Nephron progenitor cell (in vitro differentiated cells): ENCODE measurements around the gene MYO1A.
"Not testable (repeated sequence)": the region's sequence is repeated elsewhere in the genome, so short reads cannot be mapped to it uniquely, and the experiment has no call there.

Experiments
- DNase-seq: peaks from one replicate; pipeline ENCODE4 v3.0.0; 2021
- H3K27ac Mint-ChIP-seq: 2 replicates; pipeline ENCODE4 v1.8.0; 2021; ENCODE audit warnings: mild to moderate bottlenecking, moderate library complexity, mixed read lengths
- H3K27me3 Mint-ChIP-seq: 2 replicates; pipeline ENCODE4 v1.8.0; 2021; ENCODE audit warnings: mild to moderate bottlenecking, low read depth, mixed read lengths; ENCODE audit not compliant: poor library complexity
- H3K36me3 Mint-ChIP-seq: 2 replicates; pipeline ENCODE4 v1.8.0; 2021; ENCODE audit warnings: low read depth, mixed read lengths
- H3K4me1 Mint-ChIP-seq: 2 replicates; pipeline ENCODE4 v1.8.0; 2021; ENCODE audit warnings: mixed read lengths
- H3K4me3 Mint-ChIP-seq: 2 replicates; pipeline ENCODE4 v1.8.0; 2021; ENCODE audit warnings: mild to moderate bottlenecking, moderate library complexity, mixed read lengths
- H3K9me3 Mint-ChIP-seq: 2 replicates; pipeline ENCODE4 v1.8.0; 2021; ENCODE audit warnings: mild to moderate bottlenecking, moderate library complexity, mixed read lengths
- TF ChIP-seq, protein P1 (sequence below): fragments of 200-600 bp; sonication (generic); IDR thresholded peaks from 2 replicates; pipeline ENCODE4 v1.5.0; 2021; ENCODE audit warnings: antibody characterized with exemption

MYO1A gene

DNA sequence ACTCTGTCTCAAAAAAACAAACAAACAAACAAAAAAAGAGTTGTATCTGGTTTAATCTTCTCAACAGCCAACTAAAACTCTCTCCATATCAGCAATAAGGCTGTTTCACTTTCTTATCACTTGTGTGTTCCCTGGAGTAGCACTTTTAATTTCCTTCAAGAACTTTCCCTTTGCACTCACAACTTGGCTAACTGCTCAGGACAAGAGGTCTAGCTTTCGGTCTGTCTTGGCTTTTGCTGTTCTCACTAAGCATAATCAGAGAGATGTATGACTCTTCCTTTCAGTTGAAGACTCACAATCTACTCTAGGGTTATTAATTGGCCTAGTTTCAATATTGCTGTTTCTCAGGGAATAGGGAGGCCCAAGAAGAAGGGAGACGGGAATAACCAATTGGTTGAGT, 16.3 kb upstream of the MYO1A start:
- Mint-ChIP-seq H3K4me3 (no peak overlapping the region), H3K9me3 (no peaks in the 10 kb centered on the region), H3K27me3 (no peaks in the 10 kb centered on the region), H3K36me3 (peaks cover 61% of the 10 kb centered on the region), H3K4me1 (peaks cover 10% of the 10 kb centered on the region), H3K27ac (peak overlapping the region; percentile 64)
- TF ChIP-seq, protein P1, sequence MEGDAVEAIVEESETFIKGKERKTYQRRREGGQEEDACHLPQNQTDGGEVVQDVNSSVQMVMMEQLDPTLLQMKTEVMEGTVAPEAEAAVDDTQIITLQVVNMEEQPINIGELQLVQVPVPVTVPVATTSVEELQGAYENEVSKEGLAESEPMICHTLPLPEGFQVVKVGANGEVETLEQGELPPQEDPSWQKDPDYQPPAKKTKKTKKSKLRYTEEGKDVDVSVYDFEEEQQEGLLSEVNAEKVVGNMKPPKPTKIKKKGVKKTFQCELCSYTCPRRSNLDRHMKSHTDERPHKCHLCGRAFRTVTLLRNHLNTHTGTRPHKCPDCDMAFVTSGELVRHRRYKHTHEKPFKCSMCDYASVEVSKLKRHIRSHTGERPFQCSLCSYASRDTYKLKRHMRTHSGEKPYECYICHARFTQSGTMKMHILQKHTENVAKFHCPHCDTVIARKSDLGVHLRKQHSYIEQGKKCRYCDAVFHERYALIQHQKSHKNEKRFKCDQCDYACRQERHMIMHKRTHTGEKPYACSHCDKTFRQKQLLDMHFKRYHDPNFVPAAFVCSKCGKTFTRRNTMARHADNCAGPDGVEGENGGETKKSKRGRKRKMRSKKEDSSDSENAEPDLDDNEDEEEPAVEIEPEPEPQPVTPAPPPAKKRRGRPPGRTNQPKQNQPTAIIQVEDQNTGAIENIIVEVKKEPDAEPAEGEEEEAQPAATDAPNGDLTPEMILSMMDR = no peak
- no peak for DNase-seq

DNA sequence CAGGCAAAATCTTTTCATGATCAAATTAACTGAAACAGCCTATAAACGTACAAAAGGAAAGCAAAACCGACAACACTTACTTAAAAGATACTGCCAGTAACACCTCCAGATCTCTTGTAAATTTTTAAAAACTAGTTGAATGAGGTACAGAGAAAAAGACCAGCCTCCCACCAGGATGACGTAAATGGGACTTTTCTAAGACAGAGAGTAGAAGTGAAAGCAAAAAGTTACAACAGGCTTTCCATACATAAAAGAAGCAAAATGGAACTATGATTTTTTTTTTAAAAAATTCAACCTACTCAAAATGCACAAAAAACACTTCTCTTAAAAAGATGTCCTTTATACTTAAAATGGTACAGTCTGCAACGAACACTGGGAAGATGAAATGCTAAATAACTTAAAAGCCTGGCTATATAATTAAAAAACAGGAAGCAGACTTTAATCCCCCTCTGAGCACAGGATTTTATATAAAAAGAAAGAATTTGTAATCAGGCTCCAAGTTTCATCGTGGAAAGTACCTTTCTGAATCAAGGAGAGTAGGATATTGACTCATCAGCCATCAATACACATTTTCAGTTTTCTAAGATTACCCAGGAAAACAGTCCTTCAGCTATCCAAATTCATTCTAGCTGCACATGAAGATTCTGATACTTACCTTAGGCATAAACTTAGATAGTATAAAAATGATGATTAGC, 14.2 kb upstream of the MYO1A start:
- Mint-ChIP-seq H3K36me3 (peaks cover 55% of the 10 kb centered on the region), H3K4me1 (no peaks in the 10 kb centered on the region), H3K4me3 (no peak overlapping the region)

DNA sequence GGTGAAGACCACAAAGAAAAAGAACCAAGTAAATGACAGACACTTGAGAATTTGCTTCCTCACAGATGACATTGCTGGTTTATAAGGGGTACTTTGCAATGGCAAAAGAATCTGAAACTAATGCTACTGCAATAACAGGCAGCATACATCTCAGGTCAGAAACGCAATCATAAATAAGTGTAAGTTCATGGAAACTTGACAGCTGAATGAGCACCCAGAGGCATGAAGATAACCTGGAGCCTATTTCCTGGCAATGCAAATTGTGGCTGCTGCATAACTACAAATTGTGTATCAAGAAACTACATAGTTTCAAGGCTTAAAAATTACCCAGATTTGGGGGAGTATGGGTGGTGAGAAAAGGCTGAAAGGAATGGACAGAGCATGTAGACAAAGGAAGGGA, 8.5 kb upstream of the MYO1A start:
- Mint-ChIP-seq H3K9me3 (peaks cover 7% of the 10 kb centered on the region), H3K27me3 (no peaks in the 10 kb centered on the region), H3K4me3 (no peak overlapping the region), H3K4me1 (no peaks in the 10 kb centered on the region), H3K36me3 (peaks cover 49% of the 10 kb centered on the region), H3K27ac (peak overlapping the region; percentile 53)
- TF ChIP-seq, protein P1 = no peak
- DNase-seq = no peak

More for the DNA sequence above, 14.2 kb upstream of the MYO1A start:
- H3K27ac Mint-ChIP-seq = no peak overlapping the region
- DNase-seq = no peak
- TF ChIP-seq, protein P1 = no peak
- no peaks in the 10 kb centered on the region for H3K9me3 Mint-ChIP-seq
- no peaks in the 10 kb centered on the region for H3K27me3 Mint-ChIP-seq

DNA sequence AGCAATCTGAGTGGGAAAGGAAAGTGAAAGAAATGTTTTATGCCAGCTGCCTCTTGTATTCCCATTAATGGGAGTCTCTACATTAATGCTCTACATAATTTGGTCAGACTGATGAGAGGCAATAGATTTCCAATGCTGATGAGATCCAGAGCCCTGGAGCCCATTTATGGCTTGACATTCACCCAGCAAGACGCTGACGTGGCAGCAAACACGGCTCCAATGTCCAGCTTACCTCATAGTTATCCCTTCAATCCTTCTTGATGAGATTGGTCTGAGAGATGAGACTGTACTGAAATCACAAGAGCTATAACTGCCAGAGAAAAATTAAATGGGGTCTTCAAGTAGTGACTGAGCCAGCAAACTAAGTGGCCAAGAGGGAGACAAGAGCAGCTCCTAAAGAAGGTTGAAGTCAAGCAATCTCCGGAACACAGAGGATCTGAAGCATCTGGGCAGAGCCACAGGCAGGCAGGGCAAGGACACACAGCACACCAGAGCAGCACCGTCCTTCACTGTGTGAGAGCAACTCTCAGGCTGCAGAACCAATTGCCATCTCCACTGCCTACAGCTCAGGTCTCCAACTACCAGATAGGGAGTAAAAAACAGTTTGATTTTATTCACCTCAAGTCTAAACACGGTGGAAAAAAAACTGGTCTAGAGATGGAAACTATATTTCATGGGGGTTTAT, 7.3 kb upstream of the MYO1A start:
- H3K27ac Mint-ChIP-seq = peak overlapping the region; percentile 48
- no peaks in the 10 kb centered on the region for H3K4me1 Mint-ChIP-seq
- peaks cover 1% of the 10 kb centered on the region for H3K27me3 Mint-ChIP-seq
- peaks cover 44% of the 10 kb centered on the region for H3K36me3 Mint-ChIP-seq
- TF ChIP-seq, protein P1 = no peak
- H3K4me3 Mint-ChIP-seq = no peak overlapping the region
- no peak for DNase-seq
- peaks cover 7% of the 10 kb centered on the region for H3K9me3 Mint-ChIP-seq

DNA sequence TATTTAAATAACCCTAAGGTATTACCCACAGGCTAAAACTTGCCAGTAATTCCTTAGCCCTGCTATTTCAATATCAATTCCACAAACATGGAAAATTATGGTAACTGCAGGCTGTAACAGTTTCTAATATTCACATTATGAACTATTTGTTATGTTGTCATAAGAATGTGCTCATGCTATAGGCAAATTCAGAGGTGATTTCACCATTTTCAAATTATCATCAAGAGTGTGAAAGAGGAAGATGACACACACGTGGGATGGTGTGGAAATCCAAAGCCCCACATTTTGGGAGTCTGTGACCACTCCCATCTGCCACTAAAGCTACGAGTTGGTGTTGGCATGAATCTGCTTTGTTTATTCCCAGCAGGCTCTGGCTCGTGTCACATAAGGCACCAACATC, 5.9 kb upstream of the MYO1A start:
- Mint-ChIP-seq H3K9me3 (peaks cover 7% of the 10 kb centered on the region), H3K27me3 (peaks cover 5% of the 10 kb centered on the region), H3K27ac (no peak overlapping the region), H3K36me3 (peaks cover 42% of the 10 kb centered on the region), H3K4me1 (no peaks in the 10 kb centered on the region), H3K4me3 (no peak overlapping the region)
- TF ChIP-seq, protein P1 = no peak
- no peak for DNase-seq

DNA sequence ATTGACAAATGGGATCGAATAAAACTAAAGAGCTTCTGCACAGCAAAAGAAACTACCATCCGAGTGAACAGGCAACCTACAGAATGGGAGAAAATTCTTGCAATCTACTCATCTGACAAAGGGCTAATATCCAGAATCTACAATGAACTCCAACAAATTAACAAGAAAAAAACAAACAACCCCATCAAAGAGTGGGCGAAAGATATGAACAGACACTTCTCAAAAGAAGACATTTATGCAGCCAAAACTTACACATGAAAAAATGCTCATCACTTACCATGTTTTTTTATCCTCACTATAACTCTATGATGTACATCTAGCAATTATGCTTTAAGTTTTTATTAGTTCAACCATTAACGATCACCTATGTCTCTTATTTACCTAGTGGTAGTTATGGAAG, 4.0 kb upstream of the MYO1A start:
- H3K27ac Mint-ChIP-seq, H3K9me3 Mint-ChIP-seq, H3K4me1 Mint-ChIP-seq, H3K4me3 Mint-ChIP-seq, DNase-seq: not testable (repeated sequence)
- Mint-ChIP-seq H3K27me3 (peaks cover 13% of the 10 kb centered on the region), H3K36me3 (peaks cover 31% of the 10 kb centered on the region)

DNA sequence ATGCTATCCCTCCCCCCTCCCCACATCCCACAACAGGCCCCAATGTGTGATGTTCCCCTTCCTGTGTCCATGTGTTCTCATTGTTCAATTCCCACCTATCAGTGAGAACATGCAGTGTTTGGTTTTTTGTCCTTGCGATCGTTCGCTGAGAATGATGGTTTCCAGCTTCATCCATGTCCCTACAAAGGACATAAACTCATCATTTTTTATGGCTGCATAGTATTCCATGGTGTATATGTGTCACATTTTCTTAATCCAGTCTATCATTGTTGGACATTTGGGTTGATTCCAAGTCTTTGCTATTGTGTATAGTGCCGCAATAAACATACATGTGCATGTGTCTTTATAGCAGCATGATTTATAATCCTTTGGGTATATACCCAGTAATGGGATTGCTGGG, 3.2 kb upstream of the MYO1A start:
- H3K4me1 Mint-ChIP-seq, H3K9me3 Mint-ChIP-seq, DNase-seq, H3K27ac Mint-ChIP-seq, H3K4me3 Mint-ChIP-seq: not testable (repeated sequence)
- Mint-ChIP-seq H3K27me3 (peaks cover 17% of the 10 kb centered on the region), H3K36me3 (peaks cover 25% of the 10 kb centered on the region)
